Esophagus muscularis mucosa (tissue), 4 donors: ENCODE measurements around the gene SHKBP1. TPM values are rescaled to one million over a fixed set of nuclear protein-coding genes. Genes with fewer than 3 reads are reported as not detected.

ENCODE experiments used
- DNase-seq: peaks from one replicate; pipeline ENCODE4 v3.0.0-alpha.2; 2017; ENCODE audit errors: extremely low spot score
- H3K27ac ChIP-seq, 4 donors: fragments of 200-600 bp; sonication (generic); replicated peaks in 1 of 4; 1 replicate in 3 of 4; 2 replicates in 1 of 4; pipeline ENCODE4 v1.5.1; 2016 to 2019; ENCODE audit warnings: mild to moderate bottlenecking in 1 of 4
- H3K27me3 ChIP-seq, 4 donors: fragments of 200-600 bp; sonication (generic); one replicate each; pipeline versions ENCODE4 v1.5.1 to v1.6.0; 2016 to 2019
- H3K36me3 ChIP-seq, 4 donors: fragments of 200-600 bp; sonication (generic); one replicate each; pipeline ENCODE4 v1.5.1; 2016 to 2019
- H3K4me1 ChIP-seq, 4 donors: fragments of 200-600 bp; sonication (generic); one replicate each; pipeline ENCODE4 v1.5.1; 2016 to 2019
- H3K4me3 ChIP-seq, 4 donors: fragments of 200-600 bp; sonication (generic); 1 replicate in 2 of 4; 2 replicates in 2 of 4; pipeline ENCODE4 v1.5.1; 2016 to 2019; ENCODE audit warnings: mild to moderate bottlenecking in 4 of 4, moderate library complexity in 1 of 4
- H3K9me3 ChIP-seq, 4 donors: fragments of 200-600 bp; sonication (generic); 1 replicate in 3 of 4; 2 replicates in 1 of 4; pipeline ENCODE4 v1.5.1; 2016 to 2019
- CTCF ChIP-seq, 3 experiments: fragments of 200-600 bp in 2 of 3; fragments of 450-650 bp in 1 of 3; sonication (generic) in 2 of 3; IDR thresholded peaks; one replicate each; pipeline ENCODE4 v1.5.1; 2017 to 2019; ENCODE audit warnings: antibody characterized with exemption in 3 of 3, mild to moderate bottlenecking in 2 of 3, moderate library complexity in 1 of 3
- EP300 ChIP-seq: sonication (generic); formaldehyde crosslinking; IDR thresholded peaks from one replicate; pipeline ENCODE4 v1.6.1; 2017; ENCODE audit warnings: antibody characterized with exemption
- POLR2A ChIP-seq: fragments of 450-650 bp; IDR thresholded peaks from one replicate; pipeline ENCODE4 v1.6.1; 2017; ENCODE audit warnings: antibody characterized with exemption, moderate library complexity, mild to moderate bottlenecking, low read depth
- POLR2AphosphoS5 ChIP-seq, 2 donors: sonication (generic); formaldehyde crosslinking; IDR thresholded peaks; one replicate each; pipeline ENCODE4 v1.6.1; 2017; ENCODE audit warnings: antibody characterized with exemption in 2 of 2
- WGBS: methylation state at CpG from one replicate; pipeline ENCODE4 v1.1.5; 2018; 5-methylcytosine and 5-hydroxymethylcytosine counted together
- intact Hi-C: fragments of 100-400 bp; cut with DNase I; formaldehyde crosslinking; loops from one replicate; pipeline ENCODE4 v1.15.1; 2023
- total RNA-seq, 4 donors: library from RNA; depleted of rRNA; stranded (reverse); fragments of >200 nt; gene quantifications; one replicate each; pipeline versions ENCODE4 v1.1.0 to v1.2.1, GENCODE V29; 2016

SHKBP1 gene
- total RNA-seq, 4 donors from 2014 or later, result 39.5 to 82.7 (median 52.7) TPM

GRCh38 chr19:40626918-40627317, 50.2 kb downstream of the SHKBP1 start:
- intact Hi-C loops, result no loop called here
- 93% methylated on average over 21 of the region's 24 CpGs for WGBS
- peaks cover 0 to 21% (median 9%) of the 10 kb centered on the region in 4 donors for H3K4me1 ChIP-seq
- H3K9me3 ChIP-seq, result no peaks in the 10 kb centered on the region
- TF ChIP-seq CTCF (IDR thresholded peaks at IDR 0.05) (no peak), EP300 (no peak), POLR2AphosphoS5 (IDR thresholded peaks at IDR 0.05) (no peak), POLR2A (no peak)
- no peaks in the 10 kb centered on the region for H3K27me3 ChIP-seq
- no peak overlapping the region for H3K27ac ChIP-seq
- H3K36me3 ChIP-seq, result peaks cover 0 to 79% (median 53%) of the 10 kb centered on the region in 4 donors
- no peak overlapping the region for H3K4me3 ChIP-seq
- DNase-seq, result no peak

GRCh38 chr19:40627486-40628279, 51.0 kb downstream of the SHKBP1 start:
- H3K27me3 ChIP-seq, result no peaks in the 10 kb centered on the region
- H3K36me3 ChIP-seq, result peaks cover 0 to 71% (median 45%) of the 10 kb centered on the region in 4 donors
- no peaks in the 10 kb centered on the region for H3K9me3 ChIP-seq
- TF ChIP-seq POLR2A (no peak), POLR2AphosphoS5 (IDR thresholded peaks at IDR 0.05) (peak in 1 of 2 donors; percentile 31)
- no peak for DNase-seq
- 91% methylated on average over 31 of the region's 39 CpGs for WGBS
- no peak overlapping the region for H3K27ac ChIP-seq
- H3K4me1 ChIP-seq, result peaks cover 0 to 14% (median 7%) of the 10 kb centered on the region in 4 donors
- H3K4me3 ChIP-seq, result no peak overlapping the region
- intact Hi-C loops, result no loop called here

- TF ChIP-seq EP300 (no peak), POLR2AphosphoS5 (IDR thresholded peaks at IDR 0.05) (no peak), CTCF (IDR thresholded peaks at IDR 0.05) (no peak), POLR2A (no peak)
- peaks cover 0 to 57% (median 33%) of the 10 kb centered on the region in 4 donors for H3K36me3 ChIP-seq
- 93% methylated on average over 42 of the region's 42 CpGs for WGBS
- H3K4me3 ChIP-seq, result no peak overlapping the region
- H3K27ac ChIP-seq, result no peak overlapping the region
- no peak for DNase-seq
- no peaks in the 10 kb centered on the region for H3K27me3 ChIP-seq
- H3K9me3 ChIP-seq, result no peaks in the 10 kb centered on the region
- peaks cover 5 to 11% (median 6%) of the 10 kb centered on the region in 4 donors for H3K4me1 ChIP-seq
- intact Hi-C loops, result no loop called here
These were observed 52.7 kb downstream of the SHKBP1 start for GRCh38 chr19:40629346-40629745.

DNA sequence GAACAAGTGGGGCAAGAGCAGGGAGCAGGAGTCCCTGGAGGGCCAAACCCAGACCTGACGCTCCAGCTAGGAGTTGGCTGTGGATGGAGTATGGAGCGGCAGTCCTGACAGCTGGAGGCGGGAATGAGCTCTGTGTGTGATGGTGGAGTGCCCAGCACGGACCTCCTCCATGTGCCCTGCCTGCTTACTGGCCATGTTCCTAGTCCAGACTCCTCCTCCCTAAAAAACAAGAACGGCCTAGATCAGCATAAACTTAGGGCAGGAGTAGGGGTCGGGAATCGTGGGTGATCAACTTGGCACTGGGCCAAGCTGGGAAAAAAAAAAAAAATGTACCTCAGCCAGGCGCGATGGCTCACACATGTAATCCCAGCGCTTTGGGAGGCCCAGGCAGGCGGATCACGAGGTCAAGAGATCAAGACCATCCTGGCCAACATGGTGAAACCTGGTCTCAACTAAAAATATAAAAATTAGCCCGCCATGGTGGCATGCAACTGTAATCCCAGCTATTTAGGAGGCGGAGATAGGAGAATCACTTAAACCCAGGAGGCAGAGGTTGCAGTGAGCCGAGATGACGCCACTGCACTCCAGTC, 54.0 kb downstream of the SHKBP1 start:
- WGBS, result 74% methylated on average over 15 of the region's 16 CpGs
- DNase-seq, result no peak

GRCh38 chr19:40632311-40633036, 55.8 kb downstream of the SHKBP1 start:
- DNase-seq, result no peak
- no peak overlapping the region for H3K27ac ChIP-seq
- intact Hi-C loops, result loop anchor here (10.0 kb wide), 1 partner anchor 328 kb away; no protein-coding TSS in a partner anchor
- no peaks in the 10 kb centered on the region for H3K9me3 ChIP-seq
- peaks cover 6 to 19% (median 10%) of the 10 kb centered on the region in 4 donors for H3K4me1 ChIP-seq
- no peaks in the 10 kb centered on the region for H3K27me3 ChIP-seq
- WGBS, result 93% methylated on average over 3 of the region's 3 CpGs
- H3K36me3 ChIP-seq, result peaks cover 0 to 31% (median 9%) of the 10 kb centered on the region in 4 donors
- H3K4me3 ChIP-seq, result no peak overlapping the region
- no peak for TF ChIP-seq POLR2A
- TF ChIP-seq EP300, result no peak
- no peak for TF ChIP-seq POLR2AphosphoS5 (IDR thresholded peaks at IDR 0.05)
- no peak for TF ChIP-seq CTCF (IDR thresholded peaks at IDR 0.05)

More for the DNA sequence above, 54.0 kb downstream of the SHKBP1 start:
- peak overlapping the region in 1 of 4 donors; percentile 36 for H3K27ac ChIP-seq
- H3K4me1 ChIP-seq, result peaks cover 6 to 19% (median 10%) of the 10 kb centered on the region in 4 donors
- no peaks in the 10 kb centered on the region for H3K9me3 ChIP-seq
- intact Hi-C loops, result loop anchor here (10.0 kb wide), 1 partner anchor 326 kb away; no protein-coding TSS in a partner anchor
- TF ChIP-seq POLR2AphosphoS5 (IDR thresholded peaks at IDR 0.05) (peak in 1 of 2 donors; percentile 11), POLR2A (no peak)
- no peak overlapping the region for H3K4me3 ChIP-seq
- peaks cover 0 to 49% (median 24%) of the 10 kb centered on the region in 4 donors for H3K36me3 ChIP-seq
- H3K27me3 ChIP-seq, result no peaks in the 10 kb centered on the region
